Measurements from ENCODE around the gene UBL4B. TPM values are rescaled to one million over a fixed set of nuclear protein-coding genes. Genes with fewer than 3 reads are reported as not detected.

The UBL4B gene
- total RNA-seq, 1 experiment from 2014 or later, result not detected

DNA sequence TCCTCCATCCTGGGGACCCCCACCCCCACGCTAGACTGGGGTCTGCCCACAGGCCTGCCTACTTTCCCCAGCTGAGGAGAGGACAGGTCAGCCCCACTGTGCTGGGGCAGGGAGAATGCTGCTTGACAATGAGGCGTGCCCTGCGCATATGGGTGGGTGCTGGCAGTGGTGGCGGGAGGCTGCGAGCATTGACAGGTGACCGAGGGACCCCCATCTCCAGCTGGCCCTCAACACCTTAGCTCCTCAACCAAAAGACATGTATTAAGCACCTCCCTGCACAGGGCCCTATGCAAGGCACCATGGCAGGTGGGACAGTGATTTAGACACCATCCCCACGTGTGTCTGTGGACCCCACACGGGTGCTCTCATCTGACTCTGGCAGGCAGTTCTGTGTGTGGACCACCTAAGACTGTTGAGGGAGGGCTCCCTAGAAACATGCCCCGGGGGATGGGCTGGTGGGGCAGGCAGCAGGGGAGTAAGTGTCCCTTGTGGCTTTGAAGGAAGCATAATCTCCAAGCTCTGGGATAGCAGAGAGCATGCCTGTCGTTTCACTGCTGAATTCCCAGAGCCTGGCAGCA is 23.4 kb upstream of the UBL4B start:
- H3K27ac Mint-ChIP-seq, result no peak overlapping the region
- TF ChIP-seq, protein P1, sequence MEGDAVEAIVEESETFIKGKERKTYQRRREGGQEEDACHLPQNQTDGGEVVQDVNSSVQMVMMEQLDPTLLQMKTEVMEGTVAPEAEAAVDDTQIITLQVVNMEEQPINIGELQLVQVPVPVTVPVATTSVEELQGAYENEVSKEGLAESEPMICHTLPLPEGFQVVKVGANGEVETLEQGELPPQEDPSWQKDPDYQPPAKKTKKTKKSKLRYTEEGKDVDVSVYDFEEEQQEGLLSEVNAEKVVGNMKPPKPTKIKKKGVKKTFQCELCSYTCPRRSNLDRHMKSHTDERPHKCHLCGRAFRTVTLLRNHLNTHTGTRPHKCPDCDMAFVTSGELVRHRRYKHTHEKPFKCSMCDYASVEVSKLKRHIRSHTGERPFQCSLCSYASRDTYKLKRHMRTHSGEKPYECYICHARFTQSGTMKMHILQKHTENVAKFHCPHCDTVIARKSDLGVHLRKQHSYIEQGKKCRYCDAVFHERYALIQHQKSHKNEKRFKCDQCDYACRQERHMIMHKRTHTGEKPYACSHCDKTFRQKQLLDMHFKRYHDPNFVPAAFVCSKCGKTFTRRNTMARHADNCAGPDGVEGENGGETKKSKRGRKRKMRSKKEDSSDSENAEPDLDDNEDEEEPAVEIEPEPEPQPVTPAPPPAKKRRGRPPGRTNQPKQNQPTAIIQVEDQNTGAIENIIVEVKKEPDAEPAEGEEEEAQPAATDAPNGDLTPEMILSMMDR (conservative IDR thresholded peaks at IDR 0.05), result no peak
- H2BK15ac ChIP-seq (ENCODE audit: low read depth, low read length), result no peak overlapping the region

More for the DNA sequence above, 23.4 kb upstream of the UBL4B start:
- Mint-ChIP-seq H3K9me3 (no peaks in the 10 kb centered on the region; a peak in 1 of 5 replicates), H3K4me1 (peaks cover 17 to 31% of the 10 kb centered on the region in 2 experiments), H3K4me3 (no peak overlapping the region), H3K36me3 (ENCODE audit: insufficient read depth in 1 of 3, low read depth in 3 of 3) (no peaks in the 10 kb centered on the region; a peak in 1 of 7 replicates), H3K27me3 (ENCODE audit: low read depth) (peaks cover 61% of the 10 kb centered on the region)
- no peaks in the 10 kb centered on the region for H3K4me1 ChIP-seq (ENCODE audit: insufficient read depth, low read length)
- peaks cover 7% of the 10 kb centered on the region for H3K23me2 ChIP-seq (ENCODE audit: insufficient read length, low read depth, low read length, poor library complexity, severe bottlenecking)
- H3K4me2 ChIP-seq (ENCODE audit: insufficient read depth, insufficient read length, low read length), result no peak overlapping the region
- H2BK12ac ChIP-seq (ENCODE audit: insufficient read length, low read depth, low read length), result no peak overlapping the region
- no peak overlapping the region for H2AFZ ChIP-seq (ENCODE audit: low read length)
- H3K14ac ChIP-seq (ENCODE audit: insufficient read depth, low read length), result no peak overlapping the region
- no peak overlapping the region for H2BK20ac ChIP-seq (ENCODE audit: low read depth, low read length, poor library complexity, severe bottlenecking)
- no peak overlapping the region for H3K27ac ChIP-seq (ENCODE audit: insufficient read length, low read depth, low read length)
- H3K56ac ChIP-seq (ENCODE audit: insufficient read length, low read depth, low read length), result no peak overlapping the region
- DNase-seq, result no peak
- H3K4ac ChIP-seq (ENCODE audit: low read depth, low read length), result no peak overlapping the region
- H3K79me2 ChIP-seq (ENCODE audit: insufficient read depth, low read length), result no peaks in the 10 kb centered on the region
- no peak overlapping the region for H4K8ac ChIP-seq (replicated peaks; ENCODE audit: insufficient read length, low read depth, low read length)
- WGBS (ENCODE audit: extremely low coverage, insufficient read length, low lambda C conversion rate), result no CpG with 5 or more reads among the region's 10 CpGs
- H3K9ac ChIP-seq (ENCODE audit: extremely low read depth, insufficient read length, low read length), result no peak overlapping the region
- H3K79me1 ChIP-seq (ENCODE audit: insufficient read depth, low read depth, low read length, poor library complexity, severe bottlenecking), result no peaks in the 10 kb centered on the region
- H4K20me1 ChIP-seq (ENCODE audit: control insufficient read depth, insufficient read depth, insufficient read length), result no peaks in the 10 kb centered on the region
- H2BK120ac ChIP-seq (ENCODE audit: low read depth, low read length, poor library complexity, severe bottlenecking), result no peak overlapping the region
- no peak overlapping the region for H3K18ac ChIP-seq (ENCODE audit: insufficient read length, low read depth, low read length)
- no peaks in the 10 kb centered on the region for H3K9me3 ChIP-seq (ENCODE audit: control insufficient read depth, low read depth, low read length)
- H3K23ac ChIP-seq (ENCODE audit: insufficient read length, low read depth, low read length), result no peak overlapping the region
- no peak overlapping the region for H4K91ac ChIP-seq (ENCODE audit: insufficient read length, low read depth, low read length)
- H4K5ac ChIP-seq (ENCODE audit: insufficient read length, low read depth, low read length), result no peak overlapping the region
- no peak overlapping the region for H3T11ph ChIP-seq (ENCODE audit: low read length)
- H3K27me3 ChIP-seq (ENCODE audit: insufficient read depth, low read length), result peaks cover 32% of the 10 kb centered on the region
- H2AK5ac ChIP-seq (ENCODE audit: insufficient read length, low read length), result no peak overlapping the region
- H2BK5ac ChIP-seq (ENCODE audit: insufficient read length, low read length), result no peak overlapping the region
